ENCODE data around the gene ANKS1A. TPM values are rescaled to one million over a fixed set of nuclear protein-coding genes. Genes with fewer than 3 reads are reported as not detected.
A peak's percentile ranks its signal among the peaks of the same experiment; 100 is the strongest.
"Not testable (repeated sequence)": the region's sequence is repeated elsewhere in the genome, so short reads cannot be mapped to it uniquely, and the experiment has no call there.

ANKS1A gene
- total RNA-seq, 1 experiment from 2014 or later: 21.7 TPM

- BruUV-seq (replicated peaks): TSS peak; percentile 45
- DNase-seq (ENCODE audit: low spot score): no peak
- ChIA-PET POLR2A (ENCODE audit: low non-redundant PET) (no interaction called here), CTCF (no interaction called here)
- Histone ChIP-seq H3K27me3 (replicated peaks; ENCODE audit: insufficient read depth, low read depth, low read length, poor library complexity) (no peaks in the 10 kb centered on the region), H3K4me3 (ENCODE audit: low read depth, low read length, poor library complexity, severe bottlenecking) (no peak overlapping the region), H3K36me3 (ENCODE audit: insufficient read depth, low read length, poor library complexity, severe bottlenecking) (peaks cover 40% of the 10 kb centered on the region), H3K9me3 (ENCODE audit: low read depth, low read length, poor library complexity, severe bottlenecking) (no peaks in the 10 kb centered on the region), H3K27ac (ENCODE audit: low read depth, low read length, poor library complexity, severe bottlenecking) (no peak overlapping the region), H3K4me1 (ENCODE audit: insufficient read depth, low read length, poor library complexity, severe bottlenecking) (no peaks in the 10 kb centered on the region)
- intact Hi-C loops (cut with micrococcal nuclease; ENCODE audit: unreplicated experiment): no loop called here
- TF ChIP-seq CTCF (conservative IDR thresholded peaks at IDR 0.05; ENCODE audit: low read depth, low read length): no peak
- TF ChIP-seq EZH2 (IDR thresholded peaks at IDR 0.05; ENCODE audit: borderline replicate concordance, low read depth, low read length, poor library complexity, severe bottlenecking): no peak
Measured at GRCh38 chr6:34877869-34878485, 11.1 kb upstream of the ANKS1A start.

- H3K9me3 ChIP-seq (ENCODE audit: low read depth, low read length, poor library complexity, severe bottlenecking); H3K27ac ChIP-seq (ENCODE audit: low read depth, low read length, poor library complexity, severe bottlenecking); intact Hi-C loops (cut with micrococcal nuclease; ENCODE audit: unreplicated experiment); CTCF ChIA-PET; H3K27me3 ChIP-seq (replicated peaks; ENCODE audit: insufficient read depth, low read depth, low read length, poor library complexity); POLR2A ChIA-PET (ENCODE audit: low non-redundant PET); H3K4me3 ChIP-seq (ENCODE audit: low read depth, low read length, poor library complexity, severe bottlenecking); BruUV-seq (replicated peaks); DNase-seq (ENCODE audit: low spot score); H3K4me1 ChIP-seq (ENCODE audit: insufficient read depth, low read length, poor library complexity, severe bottlenecking): not testable (repeated sequence)
- peaks cover 19% of the 10 kb centered on the region for H3K36me3 ChIP-seq (ENCODE audit: insufficient read depth, low read length, poor library complexity, severe bottlenecking)
Measured at GRCh38 chr6:34884073-34884472, 5.0 kb upstream of the ANKS1A start.

- peaks cover 12% of the 10 kb centered on the region for H3K36me3 ChIP-seq (ENCODE audit: insufficient read depth, low read length, poor library complexity, severe bottlenecking)
- DNase-seq (ENCODE audit: low spot score): no peak
- no peak overlapping the region for H3K4me3 ChIP-seq (ENCODE audit: low read depth, low read length, poor library complexity, severe bottlenecking)
- no peaks in the 10 kb centered on the region for H3K27me3 ChIP-seq (replicated peaks; ENCODE audit: insufficient read depth, low read depth, low read length, poor library complexity)
- no TSS peak for BruUV-seq (replicated peaks)
- H3K4me1 ChIP-seq (ENCODE audit: insufficient read depth, low read length, poor library complexity, severe bottlenecking): peaks cover 3% of the 10 kb centered on the region
- H3K27ac ChIP-seq (ENCODE audit: low read depth, low read length, poor library complexity, severe bottlenecking): no peak overlapping the region
- H3K9me3 ChIP-seq (ENCODE audit: low read depth, low read length, poor library complexity, severe bottlenecking): no peaks in the 10 kb centered on the region
- intact Hi-C loops (cut with micrococcal nuclease; ENCODE audit: unreplicated experiment): no loop called here
- POLR2A ChIA-PET (ENCODE audit: low non-redundant PET): no interaction called here
- CTCF ChIA-PET: no interaction called here
- TF ChIP-seq EZH2 (IDR thresholded peaks at IDR 0.05; ENCODE audit: borderline replicate concordance, low read depth, low read length, poor library complexity, severe bottlenecking) (no peak), CTCF (conservative IDR thresholded peaks at IDR 0.05; ENCODE audit: low read depth, low read length) (no peak)
Measured at GRCh38 chr6:34884996-34885395, 4.1 kb upstream of the ANKS1A start.

- H3K4me3 ChIP-seq (ENCODE audit: low read depth, low read length, poor library complexity, severe bottlenecking); BruUV-seq (replicated peaks); H3K27me3 ChIP-seq (replicated peaks; ENCODE audit: insufficient read depth, low read depth, low read length, poor library complexity); H3K4me1 ChIP-seq (ENCODE audit: insufficient read depth, low read length, poor library complexity, severe bottlenecking); H3K9me3 ChIP-seq (ENCODE audit: low read depth, low read length, poor library complexity, severe bottlenecking); intact Hi-C loops (cut with micrococcal nuclease; ENCODE audit: unreplicated experiment); CTCF ChIA-PET; POLR2A ChIA-PET (ENCODE audit: low non-redundant PET); H3K27ac ChIP-seq (ENCODE audit: low read depth, low read length, poor library complexity, severe bottlenecking); DNase-seq (ENCODE audit: low spot score); H3K36me3 ChIP-seq (ENCODE audit: insufficient read depth, low read length, poor library complexity, severe bottlenecking): not testable (repeated sequence)
Measured at GRCh38 chr6:34885837-34886236, 3.2 kb upstream of the ANKS1A start.
